ENCODE results near the gene MAS1. TPM values are rescaled to one million over a fixed set of nuclear protein-coding genes. Genes with fewer than 3 reads are reported as not detected.

The MAS1 gene
- total and polyA plus RNA-seq, 9 of the 15 experiments (the other 6 are each of a cell fraction or from before 2014, with no cell fraction given): not detected

DNA sequence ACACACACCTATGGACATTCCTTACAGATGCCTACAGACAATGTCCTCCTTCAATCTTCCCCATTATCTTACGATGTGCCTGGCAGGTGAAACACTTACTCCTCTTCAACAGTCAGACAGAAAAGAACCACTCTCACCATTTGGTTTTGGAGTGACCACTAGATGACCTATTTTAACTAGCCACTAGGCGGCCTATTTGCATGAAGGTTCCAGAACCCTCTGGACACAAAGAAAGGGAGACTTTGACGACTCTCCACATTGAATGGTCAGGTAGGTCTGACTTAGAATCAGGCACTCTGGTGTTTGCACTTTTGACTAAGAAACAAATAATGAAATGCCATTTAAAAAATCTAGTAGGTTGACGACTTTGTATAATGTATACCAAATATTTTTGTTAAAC lies 48.8 kb upstream of the MAS1 start (continued):
- TF ChIP-seq, protein P1, sequence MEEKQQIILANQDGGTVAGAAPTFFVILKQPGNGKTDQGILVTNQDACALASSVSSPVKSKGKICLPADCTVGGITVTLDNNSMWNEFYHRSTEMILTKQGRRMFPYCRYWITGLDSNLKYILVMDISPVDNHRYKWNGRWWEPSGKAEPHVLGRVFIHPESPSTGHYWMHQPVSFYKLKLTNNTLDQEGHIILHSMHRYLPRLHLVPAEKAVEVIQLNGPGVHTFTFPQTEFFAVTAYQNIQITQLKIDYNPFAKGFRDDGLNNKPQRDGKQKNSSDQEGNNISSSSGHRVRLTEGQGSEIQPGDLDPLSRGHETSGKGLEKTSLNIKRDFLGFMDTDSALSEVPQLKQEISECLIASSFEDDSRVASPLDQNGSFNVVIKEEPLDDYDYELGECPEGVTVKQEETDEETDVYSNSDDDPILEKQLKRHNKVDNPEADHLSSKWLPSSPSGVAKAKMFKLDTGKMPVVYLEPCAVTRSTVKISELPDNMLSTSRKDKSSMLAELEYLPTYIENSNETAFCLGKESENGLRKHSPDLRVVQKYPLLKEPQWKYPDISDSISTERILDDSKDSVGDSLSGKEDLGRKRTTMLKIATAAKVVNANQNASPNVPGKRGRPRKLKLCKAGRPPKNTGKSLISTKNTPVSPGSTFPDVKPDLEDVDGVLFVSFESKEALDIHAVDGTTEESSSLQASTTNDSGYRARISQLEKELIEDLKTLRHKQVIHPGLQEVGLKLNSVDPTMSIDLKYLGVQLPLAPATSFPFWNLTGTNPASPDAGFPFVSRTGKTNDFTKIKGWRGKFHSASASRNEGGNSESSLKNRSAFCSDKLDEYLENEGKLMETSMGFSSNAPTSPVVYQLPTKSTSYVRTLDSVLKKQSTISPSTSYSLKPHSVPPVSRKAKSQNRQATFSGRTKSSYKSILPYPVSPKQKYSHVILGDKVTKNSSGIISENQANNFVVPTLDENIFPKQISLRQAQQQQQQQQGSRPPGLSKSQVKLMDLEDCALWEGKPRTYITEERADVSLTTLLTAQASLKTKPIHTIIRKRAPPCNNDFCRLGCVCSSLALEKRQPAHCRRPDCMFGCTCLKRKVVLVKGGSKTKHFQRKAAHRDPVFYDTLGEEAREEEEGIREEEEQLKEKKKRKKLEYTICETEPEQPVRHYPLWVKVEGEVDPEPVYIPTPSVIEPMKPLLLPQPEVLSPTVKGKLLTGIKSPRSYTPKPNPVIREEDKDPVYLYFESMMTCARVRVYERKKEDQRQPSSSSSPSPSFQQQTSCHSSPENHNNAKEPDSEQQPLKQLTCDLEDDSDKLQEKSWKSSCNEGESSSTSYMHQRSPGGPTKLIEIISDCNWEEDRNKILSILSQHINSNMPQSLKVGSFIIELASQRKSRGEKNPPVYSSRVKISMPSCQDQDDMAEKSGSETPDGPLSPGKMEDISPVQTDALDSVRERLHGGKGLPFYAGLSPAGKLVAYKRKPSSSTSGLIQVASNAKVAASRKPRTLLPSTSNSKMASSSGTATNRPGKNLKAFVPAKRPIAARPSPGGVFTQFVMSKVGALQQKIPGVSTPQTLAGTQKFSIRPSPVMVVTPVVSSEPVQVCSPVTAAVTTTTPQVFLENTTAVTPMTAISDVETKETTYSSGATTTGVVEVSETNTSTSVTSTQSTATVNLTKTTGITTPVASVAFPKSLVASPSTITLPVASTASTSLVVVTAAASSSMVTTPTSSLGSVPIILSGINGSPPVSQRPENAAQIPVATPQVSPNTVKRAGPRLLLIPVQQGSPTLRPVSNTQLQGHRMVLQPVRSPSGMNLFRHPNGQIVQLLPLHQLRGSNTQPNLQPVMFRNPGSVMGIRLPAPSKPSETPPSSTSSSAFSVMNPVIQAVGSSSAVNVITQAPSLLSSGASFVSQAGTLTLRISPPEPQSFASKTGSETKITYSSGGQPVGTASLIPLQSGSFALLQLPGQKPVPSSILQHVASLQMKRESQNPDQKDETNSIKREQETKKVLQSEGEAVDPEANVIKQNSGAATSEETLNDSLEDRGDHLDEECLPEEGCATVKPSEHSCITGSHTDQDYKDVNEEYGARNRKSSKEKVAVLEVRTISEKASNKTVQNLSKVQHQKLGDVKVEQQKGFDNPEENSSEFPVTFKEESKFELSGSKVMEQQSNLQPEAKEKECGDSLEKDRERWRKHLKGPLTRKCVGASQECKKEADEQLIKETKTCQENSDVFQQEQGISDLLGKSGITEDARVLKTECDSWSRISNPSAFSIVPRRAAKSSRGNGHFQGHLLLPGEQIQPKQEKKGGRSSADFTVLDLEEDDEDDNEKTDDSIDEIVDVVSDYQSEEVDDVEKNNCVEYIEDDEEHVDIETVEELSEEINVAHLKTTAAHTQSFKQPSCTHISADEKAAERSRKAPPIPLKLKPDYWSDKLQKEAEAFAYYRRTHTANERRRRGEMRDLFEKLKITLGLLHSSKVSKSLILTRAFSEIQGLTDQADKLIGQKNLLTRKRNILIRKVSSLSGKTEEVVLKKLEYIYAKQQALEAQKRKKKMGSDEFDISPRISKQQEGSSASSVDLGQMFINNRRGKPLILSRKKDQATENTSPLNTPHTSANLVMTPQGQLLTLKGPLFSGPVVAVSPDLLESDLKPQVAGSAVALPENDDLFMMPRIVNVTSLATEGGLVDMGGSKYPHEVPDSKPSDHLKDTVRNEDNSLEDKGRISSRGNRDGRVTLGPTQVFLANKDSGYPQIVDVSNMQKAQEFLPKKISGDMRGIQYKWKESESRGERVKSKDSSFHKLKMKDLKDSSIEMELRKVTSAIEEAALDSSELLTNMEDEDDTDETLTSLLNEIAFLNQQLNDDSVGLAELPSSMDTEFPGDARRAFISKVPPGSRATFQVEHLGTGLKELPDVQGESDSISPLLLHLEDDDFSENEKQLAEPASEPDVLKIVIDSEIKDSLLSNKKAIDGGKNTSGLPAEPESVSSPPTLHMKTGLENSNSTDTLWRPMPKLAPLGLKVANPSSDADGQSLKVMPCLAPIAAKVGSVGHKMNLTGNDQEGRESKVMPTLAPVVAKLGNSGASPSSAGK (IDR thresholded peaks at IDR 0.05): 0 out of 2 replicates have a peak, but pooled peaks have one; percentile 7
- TF ChIP-seq EP300 (IDR thresholded peaks at IDR 0.05; ENCODE audit: low read length): peak; percentile 38; the same call in 1 of the 2 replicates
- no peak for TF ChIP-seq MECOM (CRISPR knock-in tag; IDR thresholded peaks at IDR 0.05)
- TF ChIP-seq, protein P2, sequence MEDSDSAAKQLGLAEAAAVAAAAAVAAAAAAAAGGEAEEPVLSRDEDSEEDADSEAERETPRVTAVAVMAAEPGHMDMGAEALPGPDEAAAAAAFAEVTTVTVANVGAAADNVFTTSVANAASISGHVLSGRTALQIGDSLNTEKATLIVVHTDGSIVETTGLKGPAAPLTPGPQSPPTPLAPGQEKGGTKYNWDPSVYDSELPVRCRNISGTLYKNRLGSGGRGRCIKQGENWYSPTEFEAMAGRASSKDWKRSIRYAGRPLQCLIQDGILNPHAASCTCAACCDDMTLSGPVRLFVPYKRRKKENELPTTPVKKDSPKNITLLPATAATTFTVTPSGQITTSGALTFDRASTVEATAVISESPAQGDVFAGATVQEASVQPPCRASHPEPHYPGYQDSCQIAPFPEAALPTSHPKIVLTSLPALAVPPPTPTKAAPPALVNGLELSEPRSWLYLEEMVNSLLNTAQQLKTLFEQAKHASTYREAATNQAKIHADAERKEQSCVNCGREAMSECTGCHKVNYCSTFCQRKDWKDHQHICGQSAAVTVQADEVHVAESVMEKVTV (CRISPR knock-in tag; IDR thresholded peaks at IDR 0.05): no peak
- no peak for TF ChIP-seq CAMTA2 (CRISPR knock-in tag; conservative IDR thresholded peaks at IDR 0.05)
- no peak for TF ChIP-seq ZNF444 (CRISPR knock-in tag; IDR thresholded peaks at IDR 0.05)
- TF ChIP-seq YY1 (IDR thresholded peaks at IDR 0.05; ENCODE audit: borderline replicate concordance in 1 of 3, control insufficient read depth in 1 of 3, extremely low read depth in 1 of 3, insufficient read depth in 3 of 3, insufficient read length in 1 of 3, insufficient replicate concordance in 2 of 3, low read depth in 1 of 3, low read length in 2 of 3): peak in 1 of 3 experiments; percentile 18
- TF ChIP-seq TEAD1 (CRISPR knock-in tag; IDR thresholded peaks at IDR 0.05): no peak
- TF ChIP-seq ILF3 (IDR thresholded peaks at IDR 0.05; ENCODE audit: borderline replicate concordance): 0 out of 2 replicates have a peak, but pooled peaks have one; percentile 9

All from K562 (cell line).